Esophagus muscularis mucosa (tissue), 4 donors: Measurements from ENCODE around the gene CEP131.

ENCODE experiments used
- EP300 ChIP-seq: sonication (generic); formaldehyde crosslinking; IDR thresholded peaks from one replicate; pipeline ENCODE4 v1.6.1; 2017; ENCODE audit warnings: antibody characterized with exemption
- POLR2AphosphoS5 ChIP-seq, 2 donors: sonication (generic); formaldehyde crosslinking; IDR thresholded peaks; one replicate each; pipeline ENCODE4 v1.6.1; 2017; ENCODE audit warnings: antibody characterized with exemption in 2 of 2
- TF ChIP-seq, protein P1 (sequence below), 3 experiments: fragments of 200-600 bp in 2 of 3; fragments of 450-650 bp in 1 of 3; sonication (generic) in 2 of 3; IDR thresholded peaks; one replicate each; pipeline ENCODE4 v1.5.1; 2017 to 2019; ENCODE audit warnings: antibody characterized with exemption in 3 of 3, mild to moderate bottlenecking in 2 of 3, moderate library complexity in 1 of 3

DNA sequence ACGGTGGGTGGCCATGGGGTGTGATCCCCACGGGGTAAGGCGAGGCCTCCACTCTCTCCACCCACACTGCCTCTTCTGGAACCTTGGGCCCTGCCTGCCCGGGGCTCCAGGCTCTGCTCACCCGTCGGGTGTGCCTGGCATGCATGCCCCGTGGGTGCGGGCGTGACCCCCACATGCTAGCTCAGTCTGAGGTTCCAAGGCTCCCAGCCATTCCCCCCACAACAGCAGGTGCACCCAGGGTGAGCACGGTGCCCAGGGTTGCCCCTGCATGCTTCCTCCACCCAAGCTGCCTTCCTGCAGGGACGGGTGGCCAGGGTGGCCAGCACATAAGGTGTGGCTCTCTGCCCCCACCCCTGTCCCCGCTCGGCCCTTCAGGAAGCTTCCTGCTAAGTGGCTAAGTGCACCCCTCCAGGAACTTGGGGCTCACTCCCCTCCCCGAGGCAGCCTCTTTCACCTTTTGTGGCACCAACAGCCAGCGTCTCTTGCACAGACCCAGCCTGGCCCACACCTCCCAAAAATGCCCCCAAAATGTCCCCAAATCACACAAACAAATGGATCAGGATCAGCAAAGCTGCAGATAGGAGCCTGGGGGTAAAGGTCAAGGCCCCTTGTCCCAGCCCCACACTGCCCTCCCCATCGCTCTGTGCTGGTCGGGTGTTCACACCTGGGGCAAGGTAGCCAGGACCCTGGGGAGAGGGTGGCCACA, 78.9 kb downstream of the CEP131 start:
- TF ChIP-seq POLR2AphosphoS5 (IDR thresholded peaks at IDR 0.05) (no peak), EP300 (no peak)
- TF ChIP-seq, protein P1, sequence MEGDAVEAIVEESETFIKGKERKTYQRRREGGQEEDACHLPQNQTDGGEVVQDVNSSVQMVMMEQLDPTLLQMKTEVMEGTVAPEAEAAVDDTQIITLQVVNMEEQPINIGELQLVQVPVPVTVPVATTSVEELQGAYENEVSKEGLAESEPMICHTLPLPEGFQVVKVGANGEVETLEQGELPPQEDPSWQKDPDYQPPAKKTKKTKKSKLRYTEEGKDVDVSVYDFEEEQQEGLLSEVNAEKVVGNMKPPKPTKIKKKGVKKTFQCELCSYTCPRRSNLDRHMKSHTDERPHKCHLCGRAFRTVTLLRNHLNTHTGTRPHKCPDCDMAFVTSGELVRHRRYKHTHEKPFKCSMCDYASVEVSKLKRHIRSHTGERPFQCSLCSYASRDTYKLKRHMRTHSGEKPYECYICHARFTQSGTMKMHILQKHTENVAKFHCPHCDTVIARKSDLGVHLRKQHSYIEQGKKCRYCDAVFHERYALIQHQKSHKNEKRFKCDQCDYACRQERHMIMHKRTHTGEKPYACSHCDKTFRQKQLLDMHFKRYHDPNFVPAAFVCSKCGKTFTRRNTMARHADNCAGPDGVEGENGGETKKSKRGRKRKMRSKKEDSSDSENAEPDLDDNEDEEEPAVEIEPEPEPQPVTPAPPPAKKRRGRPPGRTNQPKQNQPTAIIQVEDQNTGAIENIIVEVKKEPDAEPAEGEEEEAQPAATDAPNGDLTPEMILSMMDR (IDR thresholded peaks at IDR 0.05): no peak
